Measurements from ENCODE around the gene C17orf100.

C17orf100 gene

GRCh38 chr17:6608321-6608720, 43.2 kb upstream of the C17orf100 start:
- Histone ChIP-seq H2AFZ (ENCODE audit: low read depth, low read length) (no peak overlapping the region), H3K23ac (ENCODE audit: low read length in 2 of 2) (no peak overlapping the region), H3K4me1 (ENCODE audit: control insufficient read depth, insufficient read depth, low read depth, low read length) (no peaks in the 10 kb centered on the region), H3K79me1 (replicated peaks; ENCODE audit: low read length, poor library complexity, severe bottlenecking) (peaks cover 22% of the 10 kb centered on the region), H3K14ac (ENCODE audit: low read length in 2 of 2) (no peak overlapping the region), H3K9ac (ENCODE audit: low read length) (no peak overlapping the region), H3K18ac (ENCODE audit: low read depth in 1 of 2, low read length in 2 of 2) (no peak overlapping the region), H4K8ac (ENCODE audit: low read length) (no peak overlapping the region), H2BK120ac (ENCODE audit: low read depth, low read length) (no peak overlapping the region), H3K4ac (ENCODE audit: low read depth in 1 of 2, low read length in 2 of 2) (no peak overlapping the region), H3K4me3 (ENCODE audit: insufficient read depth in 1 of 2, low read depth in 1 of 2, low read length in 2 of 2) (no peak overlapping the region), H3K36me3 (ENCODE audit: control insufficient read depth in 1 of 2, insufficient read depth in 2 of 2, low read depth in 1 of 2, low read length in 2 of 2) (peaks cover 18 to 85% of the 10 kb centered on the region in 2 experiments), H2BK12ac (ENCODE audit: low read length in 2 of 2) (no peak overlapping the region), H4K91ac (ENCODE audit: low read length) (no peak overlapping the region), H2BK5ac (ENCODE audit: low read depth, low read length, poor library complexity, severe bottlenecking) (no peak overlapping the region), H3K9me3 (ENCODE audit: control insufficient read depth, low read length) (no peaks in the 10 kb centered on the region), H3K27ac (ENCODE audit: low read length, poor library complexity, severe bottlenecking) (no peak overlapping the region), H2AK5ac (ENCODE audit: low read length, severe bottlenecking) (no peak overlapping the region), H3K4me2 (ENCODE audit: low read length, poor library complexity, severe bottlenecking) (no peak overlapping the region), H2BK15ac (ENCODE audit: low read depth, poor library complexity, severe bottlenecking) (no peak overlapping the region), H3K27me3 (ENCODE audit: control insufficient read depth in 1 of 2, insufficient read depth in 1 of 2, low read length in 2 of 2) (no peaks in the 10 kb centered on the region)
- WGBS: 67% methylated on average over 2 of the region's 3 CpGs
- no peak for DNase-seq

GRCh38 chr17:6610011-6610410, 41.6 kb upstream of the C17orf100 start:
- Histone ChIP-seq H4K8ac (ENCODE audit: low read length) (no peak overlapping the region), H3K4me3 (ENCODE audit: insufficient read depth in 1 of 2, low read depth in 1 of 2, low read length in 2 of 2) (no peak overlapping the region), H3K4ac (ENCODE audit: low read depth in 1 of 2, low read length in 2 of 2) (no peak overlapping the region), H3K27me3 (ENCODE audit: control insufficient read depth in 1 of 2, insufficient read depth in 1 of 2, low read length in 2 of 2) (no peaks in the 10 kb centered on the region), H3K36me3 (ENCODE audit: control insufficient read depth in 1 of 2, insufficient read depth in 2 of 2, low read depth in 1 of 2, low read length in 2 of 2) (peaks cover 17 to 85% of the 10 kb centered on the region in 2 experiments), H2BK5ac (ENCODE audit: low read depth, low read length, poor library complexity, severe bottlenecking) (no peak overlapping the region), H2BK15ac (ENCODE audit: low read depth, poor library complexity, severe bottlenecking) (no peak overlapping the region), H2BK120ac (ENCODE audit: low read depth, low read length) (no peak overlapping the region), H2BK12ac (ENCODE audit: low read length in 2 of 2) (no peak overlapping the region), H3K14ac (ENCODE audit: low read length in 2 of 2) (no peak overlapping the region), H3K23ac (ENCODE audit: low read length in 2 of 2) (no peak overlapping the region), H3K9me3 (ENCODE audit: control insufficient read depth, low read length) (no peaks in the 10 kb centered on the region), H4K91ac (ENCODE audit: low read length) (no peak overlapping the region), H3K18ac (ENCODE audit: low read depth in 1 of 2, low read length in 2 of 2) (no peak overlapping the region), H3K4me1 (ENCODE audit: control insufficient read depth, insufficient read depth, low read depth, low read length) (no peaks in the 10 kb centered on the region), H3K27ac (ENCODE audit: low read length, poor library complexity, severe bottlenecking) (no peak overlapping the region), H3K79me1 (replicated peaks; ENCODE audit: low read length, poor library complexity, severe bottlenecking) (peaks cover 21% of the 10 kb centered on the region), H2AFZ (ENCODE audit: low read depth, low read length) (no peak overlapping the region), H2AK5ac (ENCODE audit: low read length, severe bottlenecking) (no peak overlapping the region), H3K4me2 (ENCODE audit: low read length, poor library complexity, severe bottlenecking) (no peak overlapping the region), H3K9ac (ENCODE audit: low read length) (no peak overlapping the region)
- WGBS: 92% methylated on average over 2 of the region's 5 CpGs
- no peak for DNase-seq

- Histone ChIP-seq H3K4me1 (ENCODE audit: control insufficient read depth, insufficient read depth, low read depth, low read length) (no peaks in the 10 kb centered on the region), H3K4me3 (ENCODE audit: insufficient read depth in 1 of 2, low read depth in 1 of 2, low read length in 2 of 2) (no peak overlapping the region), H3K79me1 (replicated peaks; ENCODE audit: low read length, poor library complexity, severe bottlenecking) (peaks cover 22% of the 10 kb centered on the region), H3K27ac (ENCODE audit: low read length, poor library complexity, severe bottlenecking) (no peak overlapping the region), H2BK15ac (ENCODE audit: low read depth, poor library complexity, severe bottlenecking) (no peak overlapping the region), H2BK12ac (ENCODE audit: low read length in 2 of 2) (no peak overlapping the region), H2AK5ac (ENCODE audit: low read length, severe bottlenecking) (no peak overlapping the region), H2AFZ (ENCODE audit: low read depth, low read length) (no peak overlapping the region), H3K36me3 (ENCODE audit: control insufficient read depth in 1 of 2, insufficient read depth in 2 of 2, low read depth in 1 of 2, low read length in 2 of 2) (peaks cover 17 to 78% of the 10 kb centered on the region in 2 experiments), H3K23ac (ENCODE audit: low read length in 2 of 2) (no peak overlapping the region), H3K27me3 (ENCODE audit: control insufficient read depth in 1 of 2, insufficient read depth in 1 of 2, low read length in 2 of 2) (no peaks in the 10 kb centered on the region), H3K9me3 (ENCODE audit: control insufficient read depth, low read length) (no peaks in the 10 kb centered on the region), H3K4me2 (ENCODE audit: low read length, poor library complexity, severe bottlenecking) (no peak overlapping the region), H3K9ac (ENCODE audit: low read length) (no peak overlapping the region), H2BK120ac (ENCODE audit: low read depth, low read length) (no peak overlapping the region), H4K91ac (ENCODE audit: low read length) (no peak overlapping the region), H3K18ac (ENCODE audit: low read depth in 1 of 2, low read length in 2 of 2) (no peak overlapping the region), H4K8ac (ENCODE audit: low read length) (no peak overlapping the region), H2BK5ac (ENCODE audit: low read depth, low read length, poor library complexity, severe bottlenecking) (no peak overlapping the region), H3K4ac (ENCODE audit: low read depth in 1 of 2, low read length in 2 of 2) (no peak overlapping the region), H3K14ac (ENCODE audit: low read length in 2 of 2) (no peak overlapping the region)
- DNase-seq: no peak
- 97% methylated on average over 3 of the region's 4 CpGs for WGBS
Measured at GRCh38 chr17:6611231-6611630, 40.3 kb upstream of the C17orf100 start.

GRCh38 chr17:6623941-6624340, 27.6 kb upstream of the C17orf100 start:
- Histone ChIP-seq H3K36me3 (ENCODE audit: control insufficient read depth in 1 of 2, insufficient read depth in 2 of 2, low read depth in 1 of 2, low read length in 2 of 2) (peaks cover 9 to 91% of the 10 kb centered on the region in 2 experiments), H3K27me3 (ENCODE audit: control insufficient read depth in 1 of 2, insufficient read depth in 1 of 2, low read length in 2 of 2) (no peaks in the 10 kb centered on the region), H3K4me3 (ENCODE audit: insufficient read depth in 1 of 2, low read depth in 1 of 2, low read length in 2 of 2) (no peak overlapping the region), H3K9me3 (ENCODE audit: control insufficient read depth, low read length) (no peaks in the 10 kb centered on the region), H3K79me1 (replicated peaks; ENCODE audit: low read length, poor library complexity, severe bottlenecking) (peaks cover 24% of the 10 kb centered on the region), H3K14ac (ENCODE audit: low read length in 2 of 2) (no peak overlapping the region), H3K23ac (ENCODE audit: low read length in 2 of 2) (no peak overlapping the region), H2AFZ (ENCODE audit: low read depth, low read length) (no peak overlapping the region), H4K8ac (ENCODE audit: low read length) (no peak overlapping the region), H3K4me2 (ENCODE audit: low read length, poor library complexity, severe bottlenecking) (no peak overlapping the region), H2BK120ac (ENCODE audit: low read depth, low read length) (no peak overlapping the region), H3K27ac (ENCODE audit: low read length, poor library complexity, severe bottlenecking) (no peak overlapping the region), H3K4me1 (ENCODE audit: control insufficient read depth, insufficient read depth, low read depth, low read length) (no peaks in the 10 kb centered on the region), H3K18ac (ENCODE audit: low read depth in 1 of 2, low read length in 2 of 2) (no peak overlapping the region), H2BK12ac (ENCODE audit: low read length in 2 of 2) (no peak overlapping the region), H2BK5ac (ENCODE audit: low read depth, low read length, poor library complexity, severe bottlenecking) (no peak overlapping the region), H2BK15ac (ENCODE audit: low read depth, poor library complexity, severe bottlenecking) (no peak overlapping the region), H3K9ac (ENCODE audit: low read length) (peak overlapping the region; percentile 2), H3K4ac (ENCODE audit: low read depth in 1 of 2, low read length in 2 of 2) (no peak overlapping the region), H4K91ac (ENCODE audit: low read length) (no peak overlapping the region), H2AK5ac (ENCODE audit: low read length, severe bottlenecking) (no peak overlapping the region)
- DNase-seq: peak; percentile 20
- WGBS: 83% methylated on average over 3 of the region's 3 CpGs
